Activated T-cell treated with anti-CD3 and anti-CD28 coated beads for 4 hours (primary cell): ENCODE results near the gene PLAC1.

Experiments
- DNase-seq: peaks from one replicate; pipeline ENCODE4 v3.0.0-alpha.2; 2020

Gene PLAC1

GRCh38 chrX:134533952-134534351 is 124.3 kb downstream of the PLAC1 start:
- no peak for DNase-seq

- DNase-seq: no peak
Observed at GRCh38 chrX:134533352-134533751, 124.9 kb downstream of the PLAC1 start.

- no peak for DNase-seq
Observed at GRCh38 chrX:134530845-134531244, 127.4 kb downstream of the PLAC1 start.

- DNase-seq: no peak
Observed at GRCh38 chrX:134529481-134529880, 128.8 kb downstream of the PLAC1 start.

GRCh38 chrX:134528960-134529359 is 129.3 kb downstream of the PLAC1 start:
- DNase-seq: no peak

GRCh38 chrX:134526399-134526798 is 131.9 kb downstream of the PLAC1 start:
- DNase-seq: no peak

GRCh38 chrX:134525086-134525792 is 133.0 kb downstream of the PLAC1 start:
- DNase-seq: no peak

GRCh38 chrX:134524181-134524580 is 134.1 kb downstream of the PLAC1 start:
- DNase-seq: no peak

- no peak for DNase-seq
Observed at GRCh38 chrX:134520860-134521390, 137.3 kb downstream of the PLAC1 start.
